CD4-positive, alpha-beta T cell (primary cell): ENCODE results near the gene PRKAR1B. TPM values are rescaled to one million over a fixed set of nuclear protein-coding genes. Genes with fewer than 3 reads are reported as not detected.

Experiments
- ATAC-seq: fragments of 200-7000 bp; cut with Tn5 transposase; one replicate; pipeline ENCODE4 v1.10.0; 2022; ENCODE audit warnings: mild to moderate bottlenecking; ENCODE audit not compliant: poor library complexity
- CTCF ChIA-PET: fragments of 350-600 bp; sonication (Branson Sonifier 250); formaldehyde crosslinking; loops from one replicate; lab custom pipeline; 2021; ENCODE audit warnings: antibody characterized with exemption, inconsistent platforms; lab: Charles Lee
- POLR2A ChIA-PET: fragments of 350-600 bp; sonication (Branson Sonifier 250); formaldehyde crosslinking; loops from one replicate; lab custom pipeline; 2021; ENCODE audit warnings: antibody characterized with exemption, inconsistent platforms; lab: Charles Lee
- DNase-seq, 14 experiments: peaks; one replicate each; pipeline ENCODE4 v3.0.0-alpha.2; 2013 to 2020; ENCODE audit warnings: mixed read lengths in 2 of 14
- H3K27ac ChIP-seq, 2 donors: one replicate each; pipeline versions ENCODE4 v1.5.1 to v1.7.0; 2013; ENCODE audit warnings: low read length in 2 of 2, low read depth in 1 of 2, mild to moderate bottlenecking in 1 of 2
- H3K27me3 ChIP-seq, 2 experiments: 1 replicate in 1 of 2; 2 replicates in 1 of 2; pipeline versions ENCODE4 v1.6.1 to v1.7.0; 2013; ENCODE audit warnings: low read length in 2 of 2, control low read depth in 1 of 2, mild to moderate bottlenecking in 1 of 2, moderate library complexity in 1 of 2; ENCODE audit not compliant: insufficient read depth in 2 of 2, control insufficient read depth in 1 of 2
- H3K36me3 ChIP-seq: one replicate; pipeline ENCODE4 v1.6.1; 2013; ENCODE audit warnings: low read length, control low read depth; ENCODE audit not compliant: insufficient read depth
- H3K4me1 ChIP-seq: one replicate; pipeline ENCODE4 v1.6.1; 2013; ENCODE audit warnings: low read length, control low read depth; ENCODE audit not compliant: insufficient read depth
- H3K4me3 ChIP-seq: one replicate; pipeline ENCODE4 v1.5.1; 2013; ENCODE audit warnings: mild to moderate bottlenecking, low read length, moderate library complexity
- H3K9me3 ChIP-seq, 2 experiments: 1 replicate in 1 of 2; 2 replicates in 1 of 2; pipeline versions ENCODE4 v1.6.1 to v1.7.0; 2013; ENCODE audit warnings: low read length in 2 of 2, mild to moderate bottlenecking in 2 of 2, control low read depth in 1 of 2, moderate library complexity in 1 of 2; ENCODE audit not compliant: control insufficient read depth in 1 of 2, insufficient read depth in 1 of 2
- H3K27ac Mint-ChIP-seq: one replicate; pipeline ENCODE4 v1.8.0; 2020; ENCODE audit warnings: mixed read lengths
- H3K27me3 Mint-ChIP-seq: one replicate; pipeline ENCODE4 v1.8.0; 2021; ENCODE audit warnings: mixed read lengths
- H3K36me3 Mint-ChIP-seq: one replicate; pipeline ENCODE4 v1.8.0; 2021; ENCODE audit warnings: low read depth, mixed read lengths
- H3K4me1 Mint-ChIP-seq: one replicate; pipeline ENCODE4 v1.8.0; 2021; ENCODE audit warnings: low read depth, mixed read lengths
- H3K4me3 Mint-ChIP-seq: one replicate; pipeline ENCODE4 v1.8.0; 2020; ENCODE audit warnings: mild to moderate bottlenecking, mixed read lengths
- H3K9me3 Mint-ChIP-seq: one replicate; pipeline ENCODE4 v1.8.0; 2020; ENCODE audit warnings: mixed read lengths
- CTCF ChIP-seq: fragments of 200-600 bp; IDR thresholded peaks from one replicate; pipeline ENCODE4 v1.8.0; 2022; ENCODE audit warnings: antibody characterized with exemption, mild to moderate bottlenecking
- intact Hi-C, 2 experiments: fragments of 100-400 bp; cut with DNase I in 1 of 2; cut with micrococcal nuclease in 1 of 2; formaldehyde crosslinking; loops; one replicate each; pipeline versions ENCODE4 v1.15.1 to v1.9.0; 2023 to 2025; cut with DNase I, micrococcal nuclease
- total RNA-seq, 174 experiments: library from RNA in 2 of 174; stranded (reverse) in 2 of 174; gene quantifications; one replicate each; pipeline ENCODE4 v1.2.3 and lab custom pipeline; 2021 to 2026

PRKAR1B gene
- total RNA-seq, 2 experiments from 2014 or later = 18.8 to 19.5 TPM

- ATAC-seq (no peak), DNase-seq (no peak)
- Histone ChIP-seq H3K4me3 (no peak overlapping the region), H3K9me3 (peaks cover 0 to 5% of the 10 kb centered on the region in 2 experiments), H3K36me3 (no peaks in the 10 kb centered on the region), H3K27ac (no peak overlapping the region), H3K27me3 (peaks cover 12 to 18% of the 10 kb centered on the region in 2 experiments), H3K4me1 (peaks cover 12% of the 10 kb centered on the region)
- intact Hi-C loops = no loop called here
- no peak overlapping the region for H3K27ac Mint-ChIP-seq
- no peak overlapping the region for H3K4me3 Mint-ChIP-seq
- H3K9me3 Mint-ChIP-seq = no peaks in the 10 kb centered on the region
- CTCF ChIA-PET = no interaction called here
- peaks cover 8% of the 10 kb centered on the region for H3K4me1 Mint-ChIP-seq
- peaks cover 39% of the 10 kb centered on the region for H3K27me3 Mint-ChIP-seq
- no peaks in the 10 kb centered on the region for H3K36me3 Mint-ChIP-seq
- POLR2A ChIA-PET = no interaction called here
- no peak for TF ChIP-seq CTCF
Measured at GRCh38 chr7:513521-514166, 213.4 kb downstream of the PRKAR1B start.

GRCh38 chr7:512541-513311 lies 214.4 kb downstream of the PRKAR1B start:
- no peak for TF ChIP-seq CTCF
- H3K9me3 Mint-ChIP-seq = no peaks in the 10 kb centered on the region
- H3K27ac Mint-ChIP-seq = no peak overlapping the region
- Histone ChIP-seq H3K36me3 (no peaks in the 10 kb centered on the region), H3K9me3 (peaks cover 0 to 2% of the 10 kb centered on the region in 2 experiments), H3K27ac (no peak overlapping the region), H3K27me3 (peaks cover 8 to 14% of the 10 kb centered on the region in 2 experiments), H3K4me1 (peaks cover 5% of the 10 kb centered on the region), H3K4me3 (no peak overlapping the region)
- DNase-seq (no peak), ATAC-seq (no peak)
- no peak overlapping the region for H3K4me3 Mint-ChIP-seq
- peaks cover 2% of the 10 kb centered on the region for H3K4me1 Mint-ChIP-seq
- ChIA-PET POLR2A (no interaction called here), CTCF (no interaction called here)
- H3K36me3 Mint-ChIP-seq = no peaks in the 10 kb centered on the region
- H3K27me3 Mint-ChIP-seq = peaks cover 31% of the 10 kb centered on the region
- intact Hi-C loops = no loop called here

- POLR2A ChIA-PET = no interaction called here
- no peak for TF ChIP-seq CTCF
- Mint-ChIP-seq H3K27me3 (peaks cover 28% of the 10 kb centered on the region), H3K27ac (no peak overlapping the region), H3K4me3 (no peak overlapping the region), H3K9me3 (no peaks in the 10 kb centered on the region), H3K4me1 (no peaks in the 10 kb centered on the region), H3K36me3 (no peaks in the 10 kb centered on the region)
- H3K27ac ChIP-seq = no peak overlapping the region
- intact Hi-C loops = no loop called here
- H3K27me3 ChIP-seq = peaks cover 5 to 12% of the 10 kb centered on the region in 2 experiments
- no peak for DNase-seq
- CTCF ChIA-PET = no interaction called here
- H3K4me1 ChIP-seq = peaks cover 2% of the 10 kb centered on the region
- no peak overlapping the region for H3K4me3 ChIP-seq
- H3K36me3 ChIP-seq = no peaks in the 10 kb centered on the region
- no peak for ATAC-seq
- no peaks in the 10 kb centered on the region for H3K9me3 ChIP-seq
Measured at GRCh38 chr7:512146-512510, 215.0 kb downstream of the PRKAR1B start.
